ENCODE results near the gene COASY. TPM values are rescaled to one million over a fixed set of nuclear protein-coding genes. Genes with fewer than 3 reads are reported as not detected.
A peak's percentile ranks its signal among the peaks of the same experiment; 100 is the strongest.

COASY gene
- total RNA-seq, 1 donor = 13.4 TPM

DNA sequence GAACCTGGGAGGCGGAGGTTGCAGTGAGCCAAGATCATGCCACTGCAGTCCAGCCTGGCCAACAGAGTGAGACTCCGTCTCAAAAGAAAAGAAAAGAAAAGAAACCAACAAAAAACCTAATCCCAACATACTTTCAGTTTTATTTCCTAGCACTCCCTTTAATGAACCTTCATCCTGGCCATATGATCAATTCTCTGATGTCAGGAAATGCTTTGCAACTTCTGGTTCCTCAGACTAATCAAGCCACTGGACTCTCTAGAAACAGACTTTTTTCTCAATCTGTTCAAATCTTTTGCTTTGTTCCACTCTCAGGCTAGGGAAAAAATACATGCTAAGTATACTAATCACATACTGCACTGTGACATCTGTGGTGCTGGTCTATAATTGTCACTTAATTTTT lies 28.9 kb downstream of the COASY start:
- H4K20me1 ChIP-seq (ENCODE audit: insufficient read depth, low read length) = peaks cover 5% of the 10 kb centered on the region
- H2AFZ ChIP-seq (ENCODE audit: low read length) = no peak overlapping the region
- H3K4me2 ChIP-seq (ENCODE audit: insufficient read depth, low read length) = no peak overlapping the region
- H3K27me3 ChIP-seq (ENCODE audit: insufficient read depth, low read length) = no peaks in the 10 kb centered on the region
- TF ChIP-seq, protein P1, sequence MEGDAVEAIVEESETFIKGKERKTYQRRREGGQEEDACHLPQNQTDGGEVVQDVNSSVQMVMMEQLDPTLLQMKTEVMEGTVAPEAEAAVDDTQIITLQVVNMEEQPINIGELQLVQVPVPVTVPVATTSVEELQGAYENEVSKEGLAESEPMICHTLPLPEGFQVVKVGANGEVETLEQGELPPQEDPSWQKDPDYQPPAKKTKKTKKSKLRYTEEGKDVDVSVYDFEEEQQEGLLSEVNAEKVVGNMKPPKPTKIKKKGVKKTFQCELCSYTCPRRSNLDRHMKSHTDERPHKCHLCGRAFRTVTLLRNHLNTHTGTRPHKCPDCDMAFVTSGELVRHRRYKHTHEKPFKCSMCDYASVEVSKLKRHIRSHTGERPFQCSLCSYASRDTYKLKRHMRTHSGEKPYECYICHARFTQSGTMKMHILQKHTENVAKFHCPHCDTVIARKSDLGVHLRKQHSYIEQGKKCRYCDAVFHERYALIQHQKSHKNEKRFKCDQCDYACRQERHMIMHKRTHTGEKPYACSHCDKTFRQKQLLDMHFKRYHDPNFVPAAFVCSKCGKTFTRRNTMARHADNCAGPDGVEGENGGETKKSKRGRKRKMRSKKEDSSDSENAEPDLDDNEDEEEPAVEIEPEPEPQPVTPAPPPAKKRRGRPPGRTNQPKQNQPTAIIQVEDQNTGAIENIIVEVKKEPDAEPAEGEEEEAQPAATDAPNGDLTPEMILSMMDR (IDR thresholded peaks at IDR 0.05; ENCODE audit: extremely low read depth, low read depth, low read length) = no peak
- peaks cover 32% of the 10 kb centered on the region for H3K79me2 ChIP-seq (ENCODE audit: insufficient read depth, low read length)
- H3K36me3 ChIP-seq (ENCODE audit: insufficient read depth, low read length) = peaks cover 28% of the 10 kb centered on the region
- H3K9me3 ChIP-seq (ENCODE audit: low read depth, low read length) = no peaks in the 10 kb centered on the region
- H3K4me1 ChIP-seq (ENCODE audit: insufficient read depth, low read length) = no peaks in the 10 kb centered on the region
- DNase-seq (ENCODE audit: insufficient read length, low spot score, missing footprints) = no peak
- no peak overlapping the region for H3K27ac ChIP-seq (ENCODE audit: low read depth, low read length)
- H3K4me3 ChIP-seq (ENCODE audit: insufficient read depth, low read length) = no peak overlapping the region

DNA sequence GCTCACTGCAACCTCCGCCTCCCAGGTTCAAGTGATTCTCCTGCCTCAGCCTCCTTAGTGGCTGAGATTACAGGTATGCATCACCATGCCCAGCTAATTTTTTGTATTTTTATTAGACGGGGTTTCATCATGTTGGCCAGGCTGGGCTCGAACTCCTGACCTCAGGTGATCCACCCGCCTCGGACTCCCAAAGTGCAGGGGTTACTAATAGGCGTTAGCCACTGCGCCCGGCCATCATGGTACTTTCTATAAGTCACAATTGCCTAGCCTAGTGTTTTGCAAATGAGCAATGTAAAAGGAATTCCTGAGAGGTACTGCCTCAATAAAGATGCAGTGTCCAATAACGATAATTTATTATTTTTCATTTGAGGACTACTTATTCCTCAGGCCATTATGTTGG lies 29.5 kb downstream of the COASY start:
- H3K4me3 ChIP-seq (ENCODE audit: insufficient read depth, low read length) = no peak overlapping the region
- H3K79me2 ChIP-seq (ENCODE audit: insufficient read depth, low read length) = peaks cover 33% of the 10 kb centered on the region
- no peak overlapping the region for H3K27ac ChIP-seq (ENCODE audit: low read depth, low read length)
- H3K9me3 ChIP-seq (ENCODE audit: low read depth, low read length) = no peaks in the 10 kb centered on the region
- peaks cover 5% of the 10 kb centered on the region for H4K20me1 ChIP-seq (ENCODE audit: insufficient read depth, low read length)
- no peaks in the 10 kb centered on the region for H3K27me3 ChIP-seq (ENCODE audit: insufficient read depth, low read length)
- H3K4me2 ChIP-seq (ENCODE audit: insufficient read depth, low read length) = no peak overlapping the region
- H3K36me3 ChIP-seq (ENCODE audit: insufficient read depth, low read length) = peaks cover 23% of the 10 kb centered on the region
- DNase-seq (ENCODE audit: insufficient read length, low spot score, missing footprints) = no peak
- no peaks in the 10 kb centered on the region for H3K4me1 ChIP-seq (ENCODE audit: insufficient read depth, low read length)
- TF ChIP-seq, protein P1 (IDR thresholded peaks at IDR 0.05; ENCODE audit: extremely low read depth, low read depth, low read length) = no peak
- H2AFZ ChIP-seq (ENCODE audit: low read length) = no peak overlapping the region

DNA sequence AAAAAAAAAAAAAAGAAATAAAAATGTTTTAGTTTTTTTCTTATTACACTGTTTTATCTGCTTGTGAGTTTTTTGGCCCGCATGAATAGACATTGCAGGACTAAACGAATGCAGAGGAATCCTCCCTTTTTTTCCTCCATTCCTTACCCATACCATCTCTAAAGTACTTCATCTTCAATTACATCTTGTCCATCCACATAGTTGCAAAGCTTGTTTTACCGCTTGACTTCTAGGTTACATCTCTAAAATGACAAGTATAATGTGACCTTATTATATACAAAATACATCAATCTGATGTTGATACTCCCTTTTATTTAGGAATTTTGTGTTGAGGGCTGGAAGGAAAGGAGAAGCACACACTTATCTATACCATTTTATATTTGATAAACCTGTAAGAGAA lies 34.4 kb downstream of the COASY start:
- Histone ChIP-seq H3K79me2 (ENCODE audit: insufficient read depth, low read length) (peaks cover 64% of the 10 kb centered on the region), H4K20me1 (ENCODE audit: insufficient read depth, low read length) (peaks cover 16% of the 10 kb centered on the region), H3K9me3 (ENCODE audit: low read depth, low read length) (no peaks in the 10 kb centered on the region), H2AFZ (ENCODE audit: low read length) (no peak overlapping the region), H3K4me2 (ENCODE audit: insufficient read depth, low read length) (no peak overlapping the region), H3K36me3 (ENCODE audit: insufficient read depth, low read length) (no peaks in the 10 kb centered on the region), H3K27ac (ENCODE audit: low read depth, low read length) (no peak overlapping the region), H3K4me3 (ENCODE audit: insufficient read depth, low read length) (no peak overlapping the region), H3K4me1 (ENCODE audit: insufficient read depth, low read length) (peaks cover 3% of the 10 kb centered on the region), H3K27me3 (ENCODE audit: insufficient read depth, low read length) (no peaks in the 10 kb centered on the region)
- no peak for DNase-seq (ENCODE audit: insufficient read length, low spot score, missing footprints)
- TF ChIP-seq, protein P1 (IDR thresholded peaks at IDR 0.05; ENCODE audit: extremely low read depth, low read depth, low read length) = no peak

DNA sequence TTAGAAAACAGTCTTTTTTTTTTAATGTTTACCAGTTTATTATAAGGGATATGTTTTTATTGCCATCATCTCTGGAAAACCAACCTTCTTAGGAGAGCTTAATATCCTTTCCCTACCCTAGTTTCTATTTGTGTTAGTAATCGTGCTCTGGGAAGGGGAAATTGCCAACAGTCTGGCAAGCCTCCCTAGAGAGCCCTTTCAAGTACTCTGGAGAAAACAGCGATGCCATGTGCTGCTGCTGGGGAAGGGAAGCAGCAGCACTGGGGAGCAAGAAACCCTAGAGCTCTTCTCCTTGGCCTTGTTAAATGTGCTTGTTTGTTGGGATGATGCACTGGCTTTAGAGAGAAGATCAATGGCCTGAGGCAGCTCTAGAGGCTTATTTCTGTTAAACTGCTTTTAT lies 37.0 kb downstream of the COASY start:
- Histone ChIP-seq H3K4me2 (ENCODE audit: insufficient read depth, low read length) (peak overlapping the region; percentile 1), H3K36me3 (ENCODE audit: insufficient read depth, low read length) (no peaks in the 10 kb centered on the region), H2AFZ (ENCODE audit: low read length) (no peak overlapping the region), H3K4me3 (ENCODE audit: insufficient read depth, low read length) (no peak overlapping the region), H3K27me3 (ENCODE audit: insufficient read depth, low read length) (no peaks in the 10 kb centered on the region), H3K27ac (ENCODE audit: low read depth, low read length) (no peak overlapping the region), H3K9me3 (ENCODE audit: low read depth, low read length) (no peaks in the 10 kb centered on the region), H3K79me2 (ENCODE audit: insufficient read depth, low read length) (peaks cover 66% of the 10 kb centered on the region), H3K4me1 (ENCODE audit: insufficient read depth, low read length) (peaks cover 3% of the 10 kb centered on the region), H4K20me1 (ENCODE audit: insufficient read depth, low read length) (peaks cover 26% of the 10 kb centered on the region)
- DNase-seq (ENCODE audit: insufficient read length, low spot score, missing footprints) = peak; percentile 69
- TF ChIP-seq, protein P1 (IDR thresholded peaks at IDR 0.05; ENCODE audit: extremely low read depth, low read depth, low read length) = no peak

Measured in osteoblast (primary cell).